HCT116 (cell line): ENCODE results near the gene CNN3.

ENCODE experiments used
- CBX3 ChIP-seq: IDR thresholded peaks from 2 replicates; pipeline ENCODE4 v1.6.1; 2012; ENCODE audit warnings: low read depth
- EGR1 ChIP-seq: IDR thresholded peaks from 2 replicates; pipeline ENCODE4 v1.6.1; 2012; ENCODE audit warnings: low read depth
- EZH2 ChIP-seq: fragments of 200-600 bp; sonication (generic); IDR thresholded peaks from 2 replicates; pipeline ENCODE4 v1.6.1; 2017; ENCODE audit warnings: antibody characterized with exemption, mixed run types
- EZH2phosphoT487 ChIP-seq: fragments of 200-600 bp; IDR thresholded peaks from 2 replicates; pipeline ENCODE4 v1.6.1; 2018; ENCODE audit warnings: antibody characterized with exemption, borderline replicate concordance
- POLR2AphosphoS5 ChIP-seq: IDR thresholded peaks from 2 replicates; pipeline ENCODE4 v1.6.1; 2011; ENCODE audit warnings: mild to moderate bottlenecking, low read depth, low read length, moderate library complexity
- RAD21 ChIP-seq: IDR thresholded peaks from 2 replicates; pipeline ENCODE4 v1.6.1; 2012; ENCODE audit warnings: low read depth, mild to moderate bottlenecking
- SIN3A ChIP-seq: IDR thresholded peaks from 2 replicates; pipeline ENCODE4 v1.6.1; 2012; ENCODE audit warnings: low read depth
- YY1 ChIP-seq: IDR thresholded peaks from 2 replicates; pipeline ENCODE4 v1.6.1; 2011; ENCODE audit warnings: low read length, low read depth, moderate library complexity, mild to moderate bottlenecking; ENCODE audit not compliant: insufficient replicate concordance; ENCODE audit errors: extremely low read depth
- ZFX ChIP-seq: fragments of 450-650 bp; IDR thresholded peaks from 2 replicates; pipeline ENCODE4 v1.6.1; 2017
- ZNF274 ChIP-seq: fragments of 200-500 bp; sonication (Bioruptor generic); IDR thresholded peaks from 2 replicates; pipeline ENCODE4 v1.6.1; 2014; ENCODE audit warnings: mild to moderate bottlenecking, low read depth, low read length, inconsistent platforms
- TF ChIP-seq, protein P1 (sequence below): IDR thresholded peaks from 2 replicates; pipeline ENCODE4 v1.6.1; 2012; ENCODE audit warnings: low read depth
- TF ChIP-seq, protein P2 (sequence below), 3 experiments: fragments of 200-600 bp in 1 of 3; sonication (generic) in 1 of 3; IDR thresholded peaks in 2 of 3; conservative IDR thresholded peaks in 1 of 3; 2 replicates each; pipeline ENCODE4 v1.5.1; 2012 to 2017; ENCODE audit warnings: low read depth in 2 of 3, low read length in 2 of 3, antibody characterized with exemption in 1 of 3, borderline replicate concordance in 1 of 3, control low read depth in 1 of 3, mild to moderate bottlenecking in 1 of 3, mixed read lengths in 1 of 3, mixed run types in 1 of 3, moderate library complexity in 1 of 3; ENCODE audit not compliant: insufficient read depth in 1 of 3

DNA sequence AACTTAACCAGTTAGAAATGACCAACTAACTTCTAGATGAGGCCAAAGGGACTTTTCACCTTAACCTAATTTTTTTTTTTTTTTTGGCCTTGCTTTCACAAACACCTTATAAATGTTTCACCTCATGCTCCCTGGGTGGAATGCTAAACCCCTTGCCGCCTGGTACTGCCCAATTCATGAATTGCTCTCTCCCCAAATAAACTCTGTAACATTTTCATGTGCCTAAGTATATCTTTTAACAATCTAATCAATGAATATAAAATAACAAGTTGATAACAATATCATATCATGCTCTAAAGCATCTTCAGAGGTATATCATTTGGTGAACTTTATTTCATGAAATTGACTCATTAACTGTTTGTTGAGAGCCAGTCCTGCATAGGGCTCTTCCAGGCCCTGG, 10.9 kb upstream of the CNN3 start:
- TF ChIP-seq SIN3A: no peak
- TF ChIP-seq, protein P1, sequence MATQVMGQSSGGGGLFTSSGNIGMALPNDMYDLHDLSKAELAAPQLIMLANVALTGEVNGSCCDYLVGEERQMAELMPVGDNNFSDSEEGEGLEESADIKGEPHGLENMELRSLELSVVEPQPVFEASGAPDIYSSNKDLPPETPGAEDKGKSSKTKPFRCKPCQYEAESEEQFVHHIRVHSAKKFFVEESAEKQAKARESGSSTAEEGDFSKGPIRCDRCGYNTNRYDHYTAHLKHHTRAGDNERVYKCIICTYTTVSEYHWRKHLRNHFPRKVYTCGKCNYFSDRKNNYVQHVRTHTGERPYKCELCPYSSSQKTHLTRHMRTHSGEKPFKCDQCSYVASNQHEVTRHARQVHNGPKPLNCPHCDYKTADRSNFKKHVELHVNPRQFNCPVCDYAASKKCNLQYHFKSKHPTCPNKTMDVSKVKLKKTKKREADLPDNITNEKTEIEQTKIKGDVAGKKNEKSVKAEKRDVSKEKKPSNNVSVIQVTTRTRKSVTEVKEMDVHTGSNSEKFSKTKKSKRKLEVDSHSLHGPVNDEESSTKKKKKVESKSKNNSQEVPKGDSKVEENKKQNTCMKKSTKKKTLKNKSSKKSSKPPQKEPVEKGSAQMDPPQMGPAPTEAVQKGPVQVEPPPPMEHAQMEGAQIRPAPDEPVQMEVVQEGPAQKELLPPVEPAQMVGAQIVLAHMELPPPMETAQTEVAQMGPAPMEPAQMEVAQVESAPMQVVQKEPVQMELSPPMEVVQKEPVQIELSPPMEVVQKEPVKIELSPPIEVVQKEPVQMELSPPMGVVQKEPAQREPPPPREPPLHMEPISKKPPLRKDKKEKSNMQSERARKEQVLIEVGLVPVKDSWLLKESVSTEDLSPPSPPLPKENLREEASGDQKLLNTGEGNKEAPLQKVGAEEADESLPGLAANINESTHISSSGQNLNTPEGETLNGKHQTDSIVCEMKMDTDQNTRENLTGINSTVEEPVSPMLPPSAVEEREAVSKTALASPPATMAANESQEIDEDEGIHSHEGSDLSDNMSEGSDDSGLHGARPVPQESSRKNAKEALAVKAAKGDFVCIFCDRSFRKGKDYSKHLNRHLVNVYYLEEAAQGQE: no peak
- TF ChIP-seq, protein P2, sequence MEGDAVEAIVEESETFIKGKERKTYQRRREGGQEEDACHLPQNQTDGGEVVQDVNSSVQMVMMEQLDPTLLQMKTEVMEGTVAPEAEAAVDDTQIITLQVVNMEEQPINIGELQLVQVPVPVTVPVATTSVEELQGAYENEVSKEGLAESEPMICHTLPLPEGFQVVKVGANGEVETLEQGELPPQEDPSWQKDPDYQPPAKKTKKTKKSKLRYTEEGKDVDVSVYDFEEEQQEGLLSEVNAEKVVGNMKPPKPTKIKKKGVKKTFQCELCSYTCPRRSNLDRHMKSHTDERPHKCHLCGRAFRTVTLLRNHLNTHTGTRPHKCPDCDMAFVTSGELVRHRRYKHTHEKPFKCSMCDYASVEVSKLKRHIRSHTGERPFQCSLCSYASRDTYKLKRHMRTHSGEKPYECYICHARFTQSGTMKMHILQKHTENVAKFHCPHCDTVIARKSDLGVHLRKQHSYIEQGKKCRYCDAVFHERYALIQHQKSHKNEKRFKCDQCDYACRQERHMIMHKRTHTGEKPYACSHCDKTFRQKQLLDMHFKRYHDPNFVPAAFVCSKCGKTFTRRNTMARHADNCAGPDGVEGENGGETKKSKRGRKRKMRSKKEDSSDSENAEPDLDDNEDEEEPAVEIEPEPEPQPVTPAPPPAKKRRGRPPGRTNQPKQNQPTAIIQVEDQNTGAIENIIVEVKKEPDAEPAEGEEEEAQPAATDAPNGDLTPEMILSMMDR (IDR thresholded peaks at IDR 0.05 in 2 of 3, conservative IDR thresholded peaks at IDR 0.05 in 1 of 3; ENCODE audit: borderline replicate concordance in 1 of 3, insufficient read depth in 1 of 3, low read depth in 2 of 3, low read length in 2 of 3): no peak
- no peak for TF ChIP-seq EZH2
- no peak for TF ChIP-seq RAD21
- TF ChIP-seq POLR2AphosphoS5: no peak
- TF ChIP-seq EGR1: no peak
- TF ChIP-seq EZH2phosphoT487: no peak
- no peak for TF ChIP-seq YY1
- no peak for TF ChIP-seq CBX3
- no peak for TF ChIP-seq ZFX
- no peak for TF ChIP-seq ZNF274
